Spleen (tissue), 7 donors: ENCODE measurements around the gene TMEM169.

Experiments used
- CTCF ChIP-seq, 11 experiments: fragments of 200-600 bp in 7 of 11; fragments of 450-650 bp in 4 of 11; sonication (generic) in 4 of 11; IDR thresholded peaks in 8 of 11; conservative IDR thresholded peaks in 3 of 11; 1 replicate in 7 of 11; 2 replicates in 4 of 11; pipeline versions ENCODE4 v1.4.0 to v1.8.0; 2016 to 2021; ENCODE audit warnings: antibody characterized with exemption in 11 of 11, inconsistent platforms in 4 of 11, mild to moderate bottlenecking in 1 of 11
- POLR2A ChIP-seq, 3 donors: fragments of 450-650 bp; IDR thresholded peaks; one replicate each; pipeline ENCODE4 v1.5.1; 2017; ENCODE audit warnings: antibody characterized with exemption in 3 of 3, mild to moderate bottlenecking in 1 of 3
- POLR2AphosphoS5 ChIP-seq, 3 donors: sonication (generic); formaldehyde crosslinking; IDR thresholded peaks; one replicate each; pipeline ENCODE4 v1.5.1; 2017; ENCODE audit warnings: antibody characterized with exemption in 3 of 3
- donor health status: DM: no; HTN: no; CAD: no; lungs with moderate emphysema.
- donor health status: DM: no; HTN: no; CAD: no.
- donor health status: DM: no; HTN: no; CAD: no.

- TF ChIP-seq CTCF (IDR thresholded peaks at IDR 0.05 in 8 of 11, conservative IDR thresholded peaks at IDR 0.05 in 3 of 11) (no peak), POLR2A (IDR thresholded peaks at IDR 0.05) (no peak), POLR2AphosphoS5 (IDR thresholded peaks at IDR 0.05) (no peak)
These were observed 62.7 kb downstream of the TMEM169 start for GRCh38 chr2:216144372-216144771.
